ENCODE measurements around the gene UNG.

DNA sequence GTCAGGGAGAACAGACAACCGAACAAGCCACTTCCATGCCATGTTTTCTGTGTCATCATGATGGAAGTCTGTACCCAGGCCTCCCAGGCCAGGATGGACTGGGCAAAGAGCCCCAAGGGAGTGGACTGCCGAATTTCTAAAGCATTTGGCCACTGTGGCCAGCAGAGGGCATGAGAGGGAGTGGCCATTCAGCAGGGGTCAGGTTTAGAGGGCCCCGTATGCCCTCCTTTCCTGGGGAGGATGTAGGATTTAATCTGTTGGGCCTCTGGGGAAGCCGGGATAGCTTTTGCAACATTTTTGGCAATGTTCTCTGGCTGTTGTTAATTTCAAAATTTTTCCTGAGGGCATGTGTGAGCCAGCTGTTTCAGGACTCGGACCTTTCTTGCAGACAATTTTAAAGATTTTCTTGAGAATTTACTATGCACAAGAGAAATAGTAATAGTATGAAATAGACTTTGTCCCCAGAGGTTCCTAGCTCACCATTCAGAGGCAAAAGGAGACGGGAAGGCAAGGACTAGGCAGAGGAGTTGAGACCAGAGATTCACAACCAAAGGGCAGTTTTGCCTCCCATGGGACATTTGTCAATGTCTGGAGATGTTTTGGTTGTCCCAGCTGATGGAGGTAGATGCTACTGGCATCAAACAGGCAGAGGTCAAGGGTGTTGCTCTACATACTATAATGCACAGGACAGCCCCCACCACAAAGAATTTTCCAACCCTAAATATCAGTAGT, 37.0 kb downstream of the UNG start:
- TF ChIP-seq, protein P1, sequence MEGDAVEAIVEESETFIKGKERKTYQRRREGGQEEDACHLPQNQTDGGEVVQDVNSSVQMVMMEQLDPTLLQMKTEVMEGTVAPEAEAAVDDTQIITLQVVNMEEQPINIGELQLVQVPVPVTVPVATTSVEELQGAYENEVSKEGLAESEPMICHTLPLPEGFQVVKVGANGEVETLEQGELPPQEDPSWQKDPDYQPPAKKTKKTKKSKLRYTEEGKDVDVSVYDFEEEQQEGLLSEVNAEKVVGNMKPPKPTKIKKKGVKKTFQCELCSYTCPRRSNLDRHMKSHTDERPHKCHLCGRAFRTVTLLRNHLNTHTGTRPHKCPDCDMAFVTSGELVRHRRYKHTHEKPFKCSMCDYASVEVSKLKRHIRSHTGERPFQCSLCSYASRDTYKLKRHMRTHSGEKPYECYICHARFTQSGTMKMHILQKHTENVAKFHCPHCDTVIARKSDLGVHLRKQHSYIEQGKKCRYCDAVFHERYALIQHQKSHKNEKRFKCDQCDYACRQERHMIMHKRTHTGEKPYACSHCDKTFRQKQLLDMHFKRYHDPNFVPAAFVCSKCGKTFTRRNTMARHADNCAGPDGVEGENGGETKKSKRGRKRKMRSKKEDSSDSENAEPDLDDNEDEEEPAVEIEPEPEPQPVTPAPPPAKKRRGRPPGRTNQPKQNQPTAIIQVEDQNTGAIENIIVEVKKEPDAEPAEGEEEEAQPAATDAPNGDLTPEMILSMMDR (IDR thresholded peaks at IDR 0.05) = peak; percentile 13
- no peak for TF ChIP-seq EZH2 (IDR thresholded peaks at IDR 0.05; ENCODE audit: borderline replicate concordance, insufficient read depth, low read depth, low read length, poor library complexity, severe bottlenecking)
